Activated B cell treated with CpG ODN at 0.5 μM for 24 hours (primary cell): ENCODE measurements around the gene EFNA3. TPM values are rescaled to one million over a fixed set of nuclear protein-coding genes. Genes with fewer than 3 reads are reported as not detected.

Experiments
- ATAC-seq: fragments of 200-7000 bp; cut with Tn5 transposase; one replicate; pipeline ENCODE4 v1.10.0; 2021; ENCODE audit warnings: low read depth, mild to moderate bottlenecking, moderate library complexity
- CTCF ChIA-PET: fragments of 350-600 bp; sonication (Branson Sonifier 250); formaldehyde crosslinking; loops from one replicate; lab custom pipeline; 2021; ENCODE audit warnings: antibody characterized with exemption; lab: Charles Lee
- POLR2A ChIA-PET: fragments of 350-600 bp; sonication (Branson Sonifier 250); formaldehyde crosslinking; loops from one replicate; lab custom pipeline; 2021; ENCODE audit warnings: antibody characterized with exemption; lab: Charles Lee
- DNase-seq: peaks from one replicate; pipeline ENCODE4 v3.0.0; 2022
- H3K27ac Mint-ChIP-seq: one replicate; pipeline ENCODE4 v1.8.0; 2020; ENCODE audit warnings: mixed read lengths
- H3K27me3 Mint-ChIP-seq: one replicate; pipeline ENCODE4 v1.8.0; 2021; ENCODE audit warnings: mixed read lengths
- H3K36me3 Mint-ChIP-seq: one replicate; pipeline ENCODE4 v1.8.0; 2021; ENCODE audit warnings: low read depth, mixed read lengths
- H3K4me1 Mint-ChIP-seq: one replicate; pipeline ENCODE4 v1.8.0; 2021; ENCODE audit warnings: mixed read lengths
- H3K4me3 Mint-ChIP-seq: one replicate; pipeline ENCODE4 v1.8.0; 2020; ENCODE audit warnings: mild to moderate bottlenecking, mixed read lengths
- H3K9me3 Mint-ChIP-seq: one replicate; pipeline ENCODE4 v1.8.0; 2020; ENCODE audit warnings: mixed read lengths
- CTCF ChIP-seq: fragments of 200-600 bp; IDR thresholded peaks from one replicate; pipeline ENCODE4 v1.8.0; 2022; ENCODE audit warnings: antibody characterized with exemption, mild to moderate bottlenecking
- intact Hi-C: fragments of 100-400 bp; cut with micrococcal nuclease; formaldehyde crosslinking; loops from one replicate; pipeline ENCODE4 v1.15.1; 2024
- total RNA-seq: library from RNA; stranded (reverse); gene quantifications from 2 replicates; pipeline ENCODE4 v1.2.3, GENCODE V29; 2022

Gene EFNA3
- total RNA-seq, 1 donor from 2014 or later, result 1.2 TPM

- H3K4me1 Mint-ChIP-seq, result peaks cover 9% of the 10 kb centered on the region
- no peak overlapping the region for H3K4me3 Mint-ChIP-seq
- ChIA-PET CTCF (interaction anchor here (0.9 to 5.3 kb wide), 4 partner anchors 43 to 80 kb away, joined by 3 to 145 read pairs (median 24); partner anchors contain the start of genes KRTCAP2, SLC50A1 and TRIM46), POLR2A (interaction anchor here (0.6 to 2.1 kb wide), 2 partner anchors 75 to 210 kb away, joined by 3 to 38 read pairs; no protein-coding TSS in a partner anchor)
- no peaks in the 10 kb centered on the region for H3K9me3 Mint-ChIP-seq
- no peaks in the 10 kb centered on the region for H3K36me3 Mint-ChIP-seq
- peaks cover 6% of the 10 kb centered on the region for H3K27me3 Mint-ChIP-seq
- ATAC-seq, result no peak
- H3K27ac Mint-ChIP-seq, result no peak overlapping the region
- DNase-seq, result no peak
- intact Hi-C loops, result loop anchor here (5.0 kb wide), 1 partner anchor 35 kb away; the partner anchor contains the start of gene EFNA1
- no peak for TF ChIP-seq CTCF
Observed at GRCh38 chr1:155092641-155093040, 14.0 kb downstream of the EFNA3 start.

GRCh38 chr1:155093911-155094621, 15.4 kb downstream of the EFNA3 start:
- intact Hi-C loops, result loop anchor here (5.0 kb wide), 1 partner anchor 33 kb away; the partner anchor contains the start of gene EFNA1
- H3K27ac Mint-ChIP-seq, result no peak overlapping the region
- ATAC-seq (no peak), DNase-seq (no peak)
- H3K27me3 Mint-ChIP-seq, result peaks cover 8% of the 10 kb centered on the region
- H3K4me3 Mint-ChIP-seq, result no peak overlapping the region
- H3K4me1 Mint-ChIP-seq, result peaks cover 9% of the 10 kb centered on the region
- no peaks in the 10 kb centered on the region for H3K36me3 Mint-ChIP-seq
- no peak for TF ChIP-seq CTCF
- POLR2A ChIA-PET, result interaction anchor here (2.1 kb wide), 1 partner anchor 73 kb away, joined by 6 read pairs; no protein-coding TSS in a partner anchor
- no peaks in the 10 kb centered on the region for H3K9me3 Mint-ChIP-seq
- CTCF ChIA-PET, result interaction anchor here (1.6 to 2.7 kb wide), 2 partner anchors 35 to 73 kb away, joined by 4 to 19 read pairs; no protein-coding TSS in a partner anchor

GRCh38 chr1:155094622-155094948, 15.9 kb downstream of the EFNA3 start:
- H3K4me1 Mint-ChIP-seq, result peaks cover 9% of the 10 kb centered on the region
- no peaks in the 10 kb centered on the region for H3K36me3 Mint-ChIP-seq
- DNase-seq, result no peak
- intact Hi-C loops, result loop anchor here (5.0 kb wide), 1 partner anchor 33 kb away; the partner anchor contains the start of gene EFNA1
- no peak overlapping the region for H3K4me3 Mint-ChIP-seq
- no peaks in the 10 kb centered on the region for H3K9me3 Mint-ChIP-seq
- peaks cover 8% of the 10 kb centered on the region for H3K27me3 Mint-ChIP-seq
- no peak overlapping the region for H3K27ac Mint-ChIP-seq
- TF ChIP-seq CTCF, result no peak
- CTCF ChIA-PET, result interaction anchor here (1.5 to 2.7 kb wide), 3 partner anchors 34 to 76 kb away, joined by 3 to 19 read pairs (median 4); no protein-coding TSS in a partner anchor
- no peak for ATAC-seq
- POLR2A ChIA-PET, result interaction anchor here (2.1 kb wide), 1 partner anchor 72 kb away, joined by 6 read pairs; no protein-coding TSS in a partner anchor

GRCh38 chr1:155099331-155099730, 20.7 kb downstream of the EFNA3 start:
- DNase-seq (no peak), ATAC-seq (no peak)
- Mint-ChIP-seq H3K27me3 (peaks cover 6% of the 10 kb centered on the region), H3K4me3 (no peak overlapping the region), H3K4me1 (peaks cover 2% of the 10 kb centered on the region), H3K9me3 (no peaks in the 10 kb centered on the region), H3K27ac (no peak overlapping the region), H3K36me3 (no peaks in the 10 kb centered on the region)
- no peak for TF ChIP-seq CTCF
- ChIA-PET POLR2A (interaction anchor here (0.5 to 1.0 kb wide), 2 partner anchors 65 to 67 kb away, joined by 4 read pairs; no protein-coding TSS in a partner anchor), CTCF (interaction anchor here (1.1 to 1.8 kb wide), 3 partner anchors 8 to 68 kb away, joined by 4 to 5 read pairs (median 4); no protein-coding TSS in a partner anchor)
- intact Hi-C loops, result no loop called here

- H3K27me3 Mint-ChIP-seq, result peaks cover 2% of the 10 kb centered on the region
- CTCF ChIA-PET, result no interaction called here
- no peaks in the 10 kb centered on the region for H3K36me3 Mint-ChIP-seq
- no peaks in the 10 kb centered on the region for H3K9me3 Mint-ChIP-seq
- intact Hi-C loops, result no loop called here
- H3K4me1 Mint-ChIP-seq, result no peaks in the 10 kb centered on the region
- POLR2A ChIA-PET, result no interaction called here
- H3K4me3 Mint-ChIP-seq, result no peak overlapping the region
- no peak for DNase-seq
- no peak for ATAC-seq
- no peak overlapping the region for H3K27ac Mint-ChIP-seq
- no peak for TF ChIP-seq CTCF
Observed at GRCh38 chr1:155103325-155103724, 24.7 kb downstream of the EFNA3 start.
